Kidney tubule cell (primary cell): ENCODE measurements around the gene ZGPAT.

Source experiments
- DNase-seq: peaks from one replicate; pipeline ENCODE4 v3.0.0-alpha.2; 2018; ENCODE audit warnings: low spot score

The ZGPAT gene

GRCh38 chr20:63783970-63784369 is 76.1 kb downstream of the ZGPAT start:
- DNase-seq, result no peak

GRCh38 chr20:63785691-63786131 is 77.9 kb downstream of the ZGPAT start:
- DNase-seq, result no peak
